GM12891 (cell line): ENCODE measurements around the gene ATE1.
"Not testable (repeated sequence)": the region's sequence is repeated elsewhere in the genome, so short reads cannot be mapped to it uniquely, and the experiment has no call there.

Experiments
- DNase-seq: peaks from one replicate; pipeline ENCODE4 v3.0.0; 2011; ENCODE audit warnings: low spot score; ENCODE audit not compliant: insufficient read length
- FAIRE-seq: peaks from 2 replicates; lab custom pipeline; 2011; peaks lifted over from hg19 to GRCh38; lab: Jason Lieb, UNC
- PAX5 ChIP-seq: IDR thresholded peaks from 2 replicates; pipeline ENCODE4 v1.6.1; 2011; ENCODE audit warnings: low read length, moderate library complexity, mild to moderate bottlenecking; ENCODE audit not compliant: insufficient read depth, severe bottlenecking
- POLR2A ChIP-seq: IDR thresholded peaks from 2 replicates; pipeline ENCODE4 v1.6.1; 2011; ENCODE audit warnings: low read depth, low read length, control low read depth
- POLR2AphosphoS5 ChIP-seq: IDR thresholded peaks from 2 replicates; pipeline ENCODE4 v1.6.1; 2011; ENCODE audit warnings: low read depth, low read length, control low read depth
- POU2F2 ChIP-seq: IDR thresholded peaks from 2 replicates; pipeline ENCODE4 v1.6.1; 2011; ENCODE audit warnings: low read depth, mild to moderate bottlenecking, control low read depth, low read length, moderate library complexity
- SPI1 ChIP-seq: IDR thresholded peaks from 2 replicates; pipeline ENCODE4 v1.6.1; 2011; ENCODE audit warnings: low read depth, low read length, control low read depth
- TAF1 ChIP-seq: IDR thresholded peaks from 2 replicates; pipeline ENCODE4 v1.6.1; 2011; ENCODE audit warnings: low read depth, low read length, control low read depth

Gene ATE1

DNA sequence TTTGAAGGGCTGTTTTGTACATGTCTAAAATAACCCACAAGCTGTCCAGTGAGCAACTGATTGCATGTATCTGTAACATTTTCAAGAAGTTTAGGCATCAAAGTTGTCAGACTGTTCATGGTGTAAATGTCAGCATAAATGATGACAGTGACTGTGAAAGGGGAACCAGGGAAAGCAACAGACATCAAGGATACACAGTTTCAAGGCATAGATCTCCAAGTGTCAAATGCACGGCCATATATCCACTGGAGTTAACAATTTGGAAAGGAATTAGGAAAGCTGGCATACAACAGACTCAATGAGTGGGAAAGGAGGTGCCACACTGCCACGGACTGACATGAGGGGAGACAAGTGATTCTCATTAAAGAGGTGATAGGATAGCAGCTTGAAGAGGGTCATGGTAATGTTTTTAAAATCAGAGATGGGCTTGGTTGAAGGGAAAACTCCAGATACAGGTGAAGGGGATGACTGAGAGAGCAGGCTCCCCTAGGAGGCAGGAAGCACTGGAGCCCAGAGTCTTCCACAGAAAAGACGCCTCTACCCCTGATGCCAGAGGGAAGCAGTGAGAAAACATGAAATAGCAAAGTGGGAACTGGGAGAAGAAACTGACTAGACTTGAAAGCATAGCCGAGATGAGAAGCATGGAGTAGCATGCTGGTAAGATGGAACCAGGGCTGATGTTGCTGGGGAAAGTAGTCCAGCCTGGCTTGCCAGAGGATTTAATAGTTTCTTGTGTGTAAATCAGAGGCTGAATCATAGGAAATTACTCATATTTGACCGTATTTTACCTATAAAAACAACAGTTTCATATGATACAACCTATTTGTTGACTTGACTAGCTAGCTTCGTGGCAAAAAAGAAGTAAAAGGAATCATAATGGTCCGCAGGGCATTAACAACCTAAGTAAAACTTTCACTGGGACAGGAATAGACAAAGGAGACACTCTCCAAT, 28.6 kb upstream of the ATE1 start:
- no peak for TF ChIP-seq POLR2A
- no peak for TF ChIP-seq POLR2AphosphoS5
- no peak for TF ChIP-seq POU2F2
- no peak for TF ChIP-seq SPI1
- no peak for TF ChIP-seq TAF1
- TF ChIP-seq PAX5, result no peak
- DNase-seq (no peak), FAIRE-seq (no peak)

DNA sequence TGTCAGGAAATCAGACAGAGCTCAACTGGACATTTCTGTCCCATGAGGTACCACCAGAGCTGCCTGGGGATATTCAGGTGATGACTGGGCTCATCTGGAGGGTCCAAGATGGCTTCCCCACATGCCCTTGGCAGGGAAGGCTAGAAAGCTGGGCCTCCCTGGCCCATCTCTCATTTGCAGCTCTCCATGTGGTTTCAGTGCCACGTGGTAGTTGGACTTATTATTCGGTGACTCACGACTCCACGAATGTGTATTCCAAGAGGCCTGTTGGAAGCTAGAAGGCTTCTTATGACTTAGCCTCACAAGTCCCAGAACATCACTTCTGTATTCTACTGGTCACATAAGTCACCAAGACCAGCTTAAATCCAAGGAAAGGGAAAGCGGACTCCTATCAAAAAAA, 24.4 kb upstream of the ATE1 start:
- DNase-seq (no peak), FAIRE-seq (no peak)
- TF ChIP-seq SPI1 (no peak), POLR2A (no peak), POU2F2 (no peak), TAF1 (no peak), PAX5 (no peak), POLR2AphosphoS5 (no peak)

DNA sequence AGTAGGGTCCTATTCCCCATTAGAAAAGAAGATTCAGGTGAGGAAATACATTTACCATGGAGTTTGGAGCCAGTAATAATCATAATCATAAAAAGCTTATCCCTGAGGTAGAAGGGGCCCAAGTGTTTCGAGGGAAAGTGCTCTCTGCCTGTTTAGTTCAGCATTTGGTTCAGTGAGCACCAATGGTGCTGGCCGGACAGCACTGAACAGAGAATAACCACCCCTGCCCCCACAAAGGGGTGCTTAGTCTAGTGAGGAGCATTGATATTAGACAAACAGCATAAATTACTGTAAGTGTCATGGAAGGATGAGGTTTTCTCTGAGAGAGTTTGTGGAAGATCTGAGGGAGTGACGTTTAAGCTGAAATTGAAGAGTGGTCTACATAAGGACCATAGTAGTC, 21.6 kb upstream of the ATE1 start:
- no peak for FAIRE-seq
- TF ChIP-seq TAF1 (no peak), POLR2AphosphoS5 (no peak), POLR2A (no peak), PAX5 (no peak), SPI1 (no peak), POU2F2 (no peak)
- no peak for DNase-seq

DNA sequence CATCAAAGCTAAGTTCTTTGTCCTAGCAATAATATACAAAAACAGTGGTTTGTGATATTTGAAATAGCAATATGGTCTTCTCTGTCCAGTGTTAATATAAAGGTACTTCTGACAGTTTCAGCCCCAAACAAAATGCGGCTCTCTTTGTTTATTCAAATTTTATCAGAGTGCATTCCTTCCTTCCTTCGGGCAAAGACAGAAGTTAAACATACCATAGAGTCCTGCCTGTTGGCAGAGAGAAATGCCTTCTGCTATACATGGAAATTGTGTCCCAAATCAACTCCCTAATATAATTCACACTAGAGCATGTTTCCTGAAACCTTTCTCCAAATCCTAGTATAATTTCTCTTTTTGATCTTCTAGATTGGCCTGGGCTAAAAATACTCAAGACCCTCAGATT, 21.2 kb upstream of the ATE1 start:
- DNase-seq, result no peak
- FAIRE-seq, result no peak
- no peak for TF ChIP-seq PAX5
- no peak for TF ChIP-seq SPI1
- no peak for TF ChIP-seq POLR2AphosphoS5
- no peak for TF ChIP-seq POU2F2
- no peak for TF ChIP-seq TAF1
- no peak for TF ChIP-seq POLR2A

DNA sequence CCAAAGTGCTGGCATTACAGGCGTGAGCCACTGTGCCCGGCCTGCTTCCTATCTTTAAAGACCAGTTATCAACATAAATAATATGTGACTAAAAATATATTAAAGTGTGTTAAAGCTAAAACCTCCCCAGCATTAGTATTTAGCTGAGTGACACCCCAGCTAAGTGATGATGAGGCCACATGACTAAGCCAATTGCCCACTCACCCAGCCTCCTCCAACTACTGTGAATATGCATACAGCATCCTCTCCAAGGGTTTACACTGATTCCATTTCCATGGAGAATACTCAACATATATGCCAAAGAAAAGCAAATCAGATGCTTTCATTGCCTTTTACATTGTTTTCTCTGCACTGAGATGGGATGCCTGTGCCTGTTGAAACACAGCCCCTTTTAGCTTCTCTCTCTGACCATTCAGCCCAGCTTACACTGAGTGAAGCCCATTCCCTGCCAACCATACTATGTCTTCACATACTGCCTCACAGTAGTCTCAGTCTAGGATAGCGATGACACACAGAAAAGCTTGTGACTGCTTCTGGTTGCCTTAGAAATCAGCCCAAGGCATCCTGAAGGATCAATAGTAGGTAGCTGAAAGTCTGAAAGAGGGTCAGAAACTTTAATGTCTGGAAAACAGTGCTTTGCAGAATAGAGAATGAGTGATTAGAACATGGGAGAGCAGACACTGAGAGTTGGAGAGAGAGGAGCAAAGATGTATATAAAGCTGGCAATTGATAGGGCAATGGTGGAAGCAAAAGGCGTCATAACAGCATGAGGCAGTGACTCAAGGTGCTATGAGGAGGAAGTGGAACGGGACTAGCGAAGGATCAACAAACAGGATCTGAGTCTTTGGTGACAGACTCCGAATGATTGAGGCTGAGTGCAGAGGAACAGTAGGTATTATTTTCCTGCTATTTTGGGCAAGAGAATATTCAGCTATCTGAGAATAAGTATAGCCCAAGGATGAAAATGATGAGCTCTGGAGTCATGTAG, 19.8 kb upstream of the ATE1 start:
- TF ChIP-seq POLR2A (no peak), POLR2AphosphoS5 (no peak), SPI1 (no peak), TAF1 (no peak), POU2F2 (no peak), PAX5 (no peak)
- no peak for DNase-seq
- FAIRE-seq, result no peak

DNA sequence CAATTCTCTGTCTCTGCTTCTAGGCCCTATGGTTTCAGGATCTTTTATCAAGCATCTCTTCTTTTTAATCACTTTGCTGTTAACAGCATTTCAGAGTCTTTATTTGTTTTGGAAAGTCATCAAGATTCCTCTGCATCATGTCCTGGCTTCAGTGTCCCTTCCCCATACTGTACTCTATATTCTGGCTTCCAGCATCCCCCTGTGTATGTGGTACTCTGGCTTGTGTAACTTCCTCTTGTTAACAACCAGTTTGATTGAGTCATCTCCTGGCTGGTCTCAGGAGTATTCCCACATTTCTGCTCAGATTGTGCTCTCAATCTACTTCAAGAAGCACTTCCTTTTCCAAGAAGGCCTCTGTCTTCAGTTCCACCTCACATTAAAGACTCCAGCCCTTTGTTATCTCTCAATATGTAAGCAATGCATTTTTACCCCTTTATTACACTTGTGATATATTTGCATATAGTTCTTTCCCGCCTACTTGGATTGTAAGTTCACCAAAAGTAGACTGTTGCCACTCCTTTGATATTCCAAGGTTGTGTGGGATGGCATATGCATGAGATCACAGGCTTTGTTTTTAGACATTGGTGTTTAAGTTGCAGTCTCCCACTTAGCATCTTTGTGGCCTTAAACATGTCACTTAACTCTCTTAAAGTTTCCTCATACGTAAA, 15.1 kb upstream of the ATE1 start:
- FAIRE-seq (no peak), DNase-seq (no peak)
- TF ChIP-seq TAF1 (no peak), POU2F2 (no peak), POLR2A (no peak), PAX5 (no peak), SPI1 (no peak), POLR2AphosphoS5 (no peak)

DNA sequence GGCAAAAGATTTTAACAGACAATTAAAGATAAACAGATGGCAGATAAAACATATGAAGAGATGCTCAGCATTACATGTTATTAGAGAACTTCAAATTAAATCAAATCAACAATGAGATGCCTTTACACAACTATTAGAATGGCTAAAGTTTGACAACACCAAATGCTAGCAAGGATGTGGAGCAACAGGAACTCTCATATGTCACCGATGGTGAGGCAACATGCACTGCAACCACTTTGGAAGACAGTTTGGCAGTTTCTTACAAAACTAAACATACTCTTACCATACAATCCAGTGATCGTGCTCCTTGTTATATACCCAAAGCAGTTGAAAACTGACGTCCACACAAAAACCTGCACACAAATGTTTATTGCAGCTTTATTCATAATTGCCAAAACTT, 13.7 kb upstream of the ATE1 start:
- TF ChIP-seq TAF1 (no peak), PAX5 (no peak), SPI1 (no peak), POU2F2 (no peak), POLR2AphosphoS5 (no peak), POLR2A (no peak)
- no peak for DNase-seq
- no peak for FAIRE-seq

DNA sequence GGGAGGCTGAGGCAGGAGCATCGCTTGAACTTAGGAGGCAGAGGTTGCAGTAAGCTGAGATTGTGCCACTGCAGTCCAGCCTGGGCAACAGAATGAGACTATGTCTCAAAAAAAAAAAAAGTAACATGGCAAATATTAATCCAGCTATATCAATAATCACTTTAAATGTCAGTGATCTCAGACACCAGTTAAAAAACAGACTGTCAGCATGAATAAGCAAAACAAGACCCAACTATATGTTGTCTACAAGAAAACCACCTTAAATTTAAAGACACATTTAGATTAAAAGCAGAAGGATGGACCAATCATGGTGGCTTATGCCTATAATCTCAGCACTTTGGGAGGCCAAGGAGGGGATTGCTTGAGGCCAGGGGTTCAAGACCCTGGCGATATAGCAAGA, 8.5 kb upstream of the ATE1 start:
- TF ChIP-seq TAF1 (no peak), SPI1 (no peak), POU2F2 (no peak), POLR2A (no peak), PAX5 (no peak), POLR2AphosphoS5 (no peak)
- DNase-seq (no peak), FAIRE-seq (no peak)

DNA sequence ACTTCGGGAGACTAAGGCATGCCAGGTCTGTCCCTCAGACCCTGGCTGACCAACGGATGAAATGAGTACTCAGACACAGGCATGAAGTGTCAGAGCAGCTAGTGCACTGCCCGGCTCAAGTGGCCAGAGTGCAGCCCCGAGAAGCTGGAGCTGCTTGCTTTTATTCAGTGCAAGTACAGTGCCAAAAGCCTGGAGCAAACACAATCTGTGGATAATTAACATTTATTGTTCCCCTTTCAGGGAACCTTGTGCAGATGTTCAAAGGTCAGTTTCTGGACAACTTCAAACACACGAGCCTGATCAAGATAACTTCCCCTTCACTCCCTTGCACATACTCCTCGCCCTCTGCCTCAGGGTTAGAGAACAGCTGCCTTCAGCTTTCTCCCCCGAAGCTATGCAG, 7.9 kb upstream of the ATE1 start:
- FAIRE-seq (no peak), DNase-seq (no peak)
- no peak for TF ChIP-seq POLR2AphosphoS5
- TF ChIP-seq SPI1, result no peak
- TF ChIP-seq PAX5, result no peak
- TF ChIP-seq POU2F2, result no peak
- TF ChIP-seq POLR2A, result no peak
- no peak for TF ChIP-seq TAF1

DNA sequence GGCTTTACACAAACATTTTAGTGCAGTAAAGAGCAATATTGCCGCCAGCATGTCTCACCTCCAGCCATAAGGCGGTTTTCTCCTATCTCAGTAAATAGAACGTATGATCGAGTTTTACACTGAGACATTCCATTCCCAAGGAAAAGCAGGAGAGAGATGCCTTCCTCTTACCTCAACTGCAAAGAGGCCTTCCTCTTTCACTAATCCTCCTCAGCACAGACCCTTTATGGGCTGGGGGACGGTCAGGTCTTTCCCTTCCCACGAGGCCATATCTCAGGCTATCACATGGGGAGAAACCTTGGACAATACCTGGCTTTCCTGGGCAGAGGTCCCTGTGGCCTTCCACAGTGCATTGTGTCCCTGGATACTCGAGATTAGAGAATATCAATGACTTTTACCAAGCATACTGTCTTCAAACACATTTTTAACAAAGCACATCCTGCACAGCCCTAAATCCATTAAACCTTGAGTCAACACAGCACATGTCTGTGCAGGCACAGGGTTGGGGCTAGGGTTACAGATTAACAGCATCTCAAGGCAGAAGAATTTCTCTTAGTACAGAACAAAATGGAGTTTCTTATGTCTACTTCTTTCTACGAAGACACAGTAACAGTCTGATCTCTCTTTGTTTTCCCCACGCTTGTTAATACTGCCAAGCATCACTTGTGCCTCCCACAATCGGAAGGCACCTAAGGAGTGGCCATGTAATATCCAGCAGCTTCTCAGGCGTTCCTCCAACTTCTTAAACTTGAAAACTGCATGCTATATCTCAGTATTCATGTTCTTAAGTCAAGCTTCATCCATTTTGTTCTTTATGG, 2.6 kb upstream of the ATE1 start:
- DNase-seq, result not testable (repeated sequence)

DNA sequence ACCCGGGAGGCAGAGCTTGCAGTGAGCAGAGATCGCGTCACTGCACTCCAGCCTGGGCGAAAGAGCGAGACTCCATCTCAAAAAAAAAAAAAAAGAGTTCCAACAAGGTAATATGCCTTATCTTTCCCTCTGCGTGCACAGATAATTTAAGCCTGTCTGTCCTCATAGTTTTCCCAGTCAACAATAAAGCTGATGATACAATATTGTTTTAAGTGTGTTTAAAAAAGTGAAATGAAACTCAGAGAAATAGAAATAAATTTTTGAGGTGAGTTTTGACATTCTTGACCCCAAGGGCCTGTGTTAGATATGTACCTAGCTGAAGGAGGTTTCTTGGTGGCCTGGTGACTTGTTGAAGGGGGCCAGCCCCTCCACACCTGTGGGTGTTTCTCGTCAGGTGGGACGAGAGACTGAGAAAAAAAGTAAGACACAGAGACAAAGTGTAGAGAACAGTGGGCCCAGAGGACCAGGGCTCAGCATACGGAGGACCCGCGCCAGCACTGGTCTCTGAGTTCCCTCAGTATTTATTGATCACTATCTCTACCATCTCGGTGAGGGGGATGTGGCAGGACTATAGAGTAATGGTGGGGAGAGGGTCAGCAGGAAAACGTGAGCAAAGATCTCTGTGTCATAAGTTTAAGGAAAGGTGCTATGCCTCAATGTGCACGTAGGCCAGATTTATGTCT, 1.9 kb upstream of the ATE1 start:
- DNase-seq, FAIRE-seq: not testable (repeated sequence)

More for the DNA sequence above, 2.6 kb upstream of the ATE1 start:
- FAIRE-seq, result not testable (repeated sequence)
